IMR-90 (cell line): ENCODE results near the gene RAB28.

Experiments
- BHLHE40 ChIP-seq: fragments of 150-350 bp; IDR thresholded peaks from 2 replicates; pipeline ENCODE4 v1.6.1; 2016; ENCODE audit warnings: mild to moderate bottlenecking, low read depth, low read length
- CEBPB ChIP-seq: IDR thresholded peaks from 2 replicates; pipeline ENCODE4 v1.6.1; 2012; ENCODE audit warnings: low read depth, low read length, improper control_type of control experiment
- CHD1 ChIP-seq: IDR thresholded peaks from 2 replicates; pipeline ENCODE4 v1.6.1; 2012; ENCODE audit warnings: low read depth, low read length, improper control_type of control experiment
- FOS ChIP-seq: fragments of 150-350 bp; IDR thresholded peaks from 2 replicates; pipeline ENCODE4 v1.6.1; 2016; ENCODE audit warnings: low read depth, low read length
- MAZ ChIP-seq: IDR thresholded peaks from 2 replicates; pipeline ENCODE4 v1.6.1; 2012; ENCODE audit warnings: low read depth, mild to moderate bottlenecking, low read length, improper control_type of control experiment, moderate library complexity, borderline replicate concordance
- POLR2A ChIP-seq: IDR thresholded peaks from 2 replicates; pipeline ENCODE4 v1.6.1; 2012; ENCODE audit warnings: mild to moderate bottlenecking, low read depth, low read length
- RAD21 ChIP-seq: IDR thresholded peaks from 2 replicates; pipeline ENCODE4 v1.6.1; 2012; ENCODE audit warnings: low read length, improper control_type of control experiment
- RFX5 ChIP-seq: IDR thresholded peaks from 2 replicates; pipeline ENCODE4 v1.8.0; 2012; ENCODE audit warnings: low read depth, mild to moderate bottlenecking, low read length, moderate library complexity
- SMC3 ChIP-seq: fragments of 150-350 bp; IDR thresholded peaks from 2 replicates; pipeline ENCODE4 v1.6.1; 2016; ENCODE audit warnings: low read depth, mild to moderate bottlenecking, antibody characterized with exemption, low read length, moderate library complexity
- TF ChIP-seq, protein P1 (sequence below): conservative IDR thresholded peaks from 2 replicates; pipeline ENCODE4 v1.5.1; 2012; ENCODE audit warnings: mild to moderate bottlenecking, low read depth, low read length, improper control_type of control experiment
- TF ChIP-seq, protein P2 (sequence below): fragments of 150-350 bp; IDR thresholded peaks from 2 replicates; pipeline ENCODE4 v1.6.1; 2017; ENCODE audit warnings: mild to moderate bottlenecking, antibody characterized with exemption, low read length, low read depth

DNA sequence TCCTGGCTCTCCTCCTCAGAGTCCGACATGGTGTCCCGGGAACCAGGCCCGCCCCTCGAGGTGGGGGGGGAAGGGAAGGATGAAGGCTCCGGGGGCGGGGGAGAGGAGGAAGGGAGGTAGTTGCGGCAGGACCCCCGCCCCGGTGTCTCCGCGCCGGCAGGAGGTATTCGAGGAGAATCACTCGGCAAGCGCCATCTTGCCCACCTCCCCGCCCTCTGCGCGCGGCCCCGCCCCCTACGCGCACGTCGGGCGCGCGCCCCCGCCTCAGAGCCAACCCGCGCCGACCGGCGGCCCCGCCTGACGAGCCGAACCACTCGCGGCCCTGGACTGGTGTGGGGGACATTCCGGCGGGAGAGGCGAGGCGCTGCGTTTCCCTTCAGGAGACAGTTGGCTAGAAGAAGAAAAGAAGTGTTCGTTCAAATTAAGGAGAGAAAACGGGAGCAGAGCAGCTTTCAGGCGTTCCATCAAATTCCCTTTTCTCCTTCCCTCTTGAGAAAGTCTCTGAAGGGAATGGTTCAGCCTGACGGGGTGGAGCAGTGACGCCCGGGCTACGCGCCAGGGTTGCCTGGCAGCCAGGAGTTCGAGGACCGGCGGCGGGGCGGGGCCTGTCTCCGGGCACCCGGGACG, at the start of gene RAB28:
- TF ChIP-seq, protein P1, sequence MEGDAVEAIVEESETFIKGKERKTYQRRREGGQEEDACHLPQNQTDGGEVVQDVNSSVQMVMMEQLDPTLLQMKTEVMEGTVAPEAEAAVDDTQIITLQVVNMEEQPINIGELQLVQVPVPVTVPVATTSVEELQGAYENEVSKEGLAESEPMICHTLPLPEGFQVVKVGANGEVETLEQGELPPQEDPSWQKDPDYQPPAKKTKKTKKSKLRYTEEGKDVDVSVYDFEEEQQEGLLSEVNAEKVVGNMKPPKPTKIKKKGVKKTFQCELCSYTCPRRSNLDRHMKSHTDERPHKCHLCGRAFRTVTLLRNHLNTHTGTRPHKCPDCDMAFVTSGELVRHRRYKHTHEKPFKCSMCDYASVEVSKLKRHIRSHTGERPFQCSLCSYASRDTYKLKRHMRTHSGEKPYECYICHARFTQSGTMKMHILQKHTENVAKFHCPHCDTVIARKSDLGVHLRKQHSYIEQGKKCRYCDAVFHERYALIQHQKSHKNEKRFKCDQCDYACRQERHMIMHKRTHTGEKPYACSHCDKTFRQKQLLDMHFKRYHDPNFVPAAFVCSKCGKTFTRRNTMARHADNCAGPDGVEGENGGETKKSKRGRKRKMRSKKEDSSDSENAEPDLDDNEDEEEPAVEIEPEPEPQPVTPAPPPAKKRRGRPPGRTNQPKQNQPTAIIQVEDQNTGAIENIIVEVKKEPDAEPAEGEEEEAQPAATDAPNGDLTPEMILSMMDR = no peak
- TF ChIP-seq CEBPB (no peak), RAD21 (no peak), POLR2A (0 out of 2 replicates have a peak, but pooled peaks have one; percentile 57), BHLHE40 (peak; percentile 97), SMC3 (no peak), RFX5 (no peak), FOS (no peak), MAZ (peak; percentile 86), CHD1 (peak; percentile 96; the same call in 1 of the 2 replicates)
- TF ChIP-seq, protein P2, sequence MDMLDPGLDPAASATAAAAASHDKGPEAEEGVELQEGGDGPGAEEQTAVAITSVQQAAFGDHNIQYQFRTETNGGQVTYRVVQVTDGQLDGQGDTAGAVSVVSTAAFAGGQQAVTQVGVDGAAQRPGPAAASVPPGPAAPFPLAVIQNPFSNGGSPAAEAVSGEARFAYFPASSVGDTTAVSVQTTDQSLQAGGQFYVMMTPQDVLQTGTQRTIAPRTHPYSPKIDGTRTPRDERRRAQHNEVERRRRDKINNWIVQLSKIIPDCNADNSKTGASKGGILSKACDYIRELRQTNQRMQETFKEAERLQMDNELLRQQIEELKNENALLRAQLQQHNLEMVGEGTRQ = peak; percentile 54; the same call in 1 of the 2 replicates
